H1 (cell line): Measurements from ENCODE around the gene LGALS16. TPM values are rescaled to one million over a fixed set of nuclear protein-coding genes. Genes with fewer than 3 reads are reported as not detected.
"Not testable (repeated sequence)": the region's sequence is repeated elsewhere in the genome, so short reads cannot be mapped to it uniquely, and the experiment has no call there.

Experiments used
- CTCF ChIA-PET: fragments of 300-600 bp; sonication (Branson Sonifier 250); formaldehyde crosslinking; loops from one replicate; lab custom pipeline; 2021; ENCODE audit not compliant: partially characterized antibody; lab: Charles Lee
- POLR2A ChIA-PET: fragments of 300-600 bp; sonication (Branson Sonifier 250); formaldehyde crosslinking; loops from one replicate; lab custom pipeline; 2021; ENCODE audit warnings: inconsistent platforms; ENCODE audit not compliant: partially characterized antibody; lab: Charles Lee
- DNase-seq, 2 experiments: peaks; one replicate each; pipeline versions ENCODE4 v3.0.0 to v3.0.0-alpha.2; 2010 to 2022; ENCODE audit warnings: low spot score in 2 of 2, low read depth in 1 of 2, mixed read lengths in 1 of 2
- FAIRE-seq: peaks from 2 replicates; lab custom pipeline; 2011; peaks lifted over from hg19 to GRCh38; lab: Jason Lieb, UNC
- H2AFZ ChIP-seq: 2 replicates; pipeline ENCODE4 v1.8.1; 2012; ENCODE audit warnings: low read length, inconsistent platforms
- H2AK5ac ChIP-seq: 2 replicates; pipeline ENCODE4 v1.6.1; 2013; ENCODE audit warnings: low read depth, low read length
- H2BK120ac ChIP-seq: replicated peaks from 2 replicates; pipeline ENCODE3; 2013; ENCODE audit warnings: low read depth, low read length, inconsistent platforms
- H2BK12ac ChIP-seq: 2 replicates; pipeline ENCODE4 v1.6.1; 2013; ENCODE audit warnings: low read depth, low read length
- H2BK15ac ChIP-seq: 2 replicates; pipeline ENCODE4 v1.6.1; 2013; ENCODE audit warnings: low read length
- H2BK20ac ChIP-seq: 2 replicates; pipeline ENCODE4 v1.6.1; 2013; ENCODE audit warnings: low read length
- H2BK5ac ChIP-seq: 2 replicates; pipeline ENCODE4 v1.6.1; 2013; ENCODE audit warnings: low read depth, low read length
- H3K14ac ChIP-seq: 2 replicates; pipeline ENCODE4 v1.6.1; 2013; ENCODE audit warnings: inconsistent platforms; ENCODE audit not compliant: insufficient read length
- H3K18ac ChIP-seq: 2 replicates; pipeline ENCODE4 v1.6.1; 2013; ENCODE audit warnings: low read length; ENCODE audit errors: extremely low read depth
- H3K23ac ChIP-seq: 2 replicates; pipeline ENCODE4 v1.6.1; 2013; ENCODE audit warnings: inconsistent platforms; ENCODE audit not compliant: insufficient read length
- H3K23me2 ChIP-seq: 2 replicates; pipeline ENCODE4 v1.6.1; 2013; ENCODE audit warnings: low read depth, low read length
- H3K27ac ChIP-seq: 2 replicates; pipeline ENCODE4 v1.6.1; 2011; ENCODE audit warnings: low read depth, low read length, inconsistent platforms
- H3K27me3 ChIP-seq, 4 experiments: replicated peaks in 1 of 4; 1 replicate in 1 of 4; 2 replicates in 3 of 4; pipeline versions ENCODE4 v1.6.1 to v1.8.1; 2011 to 2013; ENCODE audit warnings: low read length in 3 of 4, mild to moderate bottlenecking in 3 of 4, inconsistent platforms in 2 of 4, mixed read lengths in 2 of 4, moderate library complexity in 1 of 4; ENCODE audit not compliant: control insufficient read depth in 3 of 4, insufficient read depth in 3 of 4; ENCODE audit errors: extremely low read depth in 1 of 4
- H3K36me3 ChIP-seq, 4 experiments: 2 replicates each; pipeline versions ENCODE4 v1.6.1 to v1.8.1; 2011 to 2013; ENCODE audit warnings: mild to moderate bottlenecking in 4 of 4, low read length in 3 of 4, moderate library complexity in 2 of 4, control low read depth in 1 of 4, inconsistent platforms in 1 of 4; ENCODE audit not compliant: insufficient read depth in 4 of 4, control insufficient read depth in 2 of 4
- H3K4ac ChIP-seq: replicated peaks from 2 replicates; pipeline ENCODE3; 2013; ENCODE audit warnings: low read length, low read depth, mixed read lengths, inconsistent platforms; ENCODE audit not compliant: insufficient read length
- H3K4me1 ChIP-seq, 4 experiments: replicated peaks in 1 of 4; 1 replicate in 1 of 4; 2 replicates in 3 of 4; pipeline versions ENCODE4 v1.6.1 to v1.8.1; 2011 to 2013; ENCODE audit warnings: low read length in 3 of 4, inconsistent platforms in 2 of 4, mixed read lengths in 1 of 4; ENCODE audit not compliant: insufficient read depth in 4 of 4, control insufficient read depth in 3 of 4
- H3K4me2 ChIP-seq, 2 experiments: 2 replicates each; pipeline versions ENCODE4 v1.6.1 to v1.8.1; 2011 to 2013; ENCODE audit warnings: low read depth in 2 of 2, low read length in 2 of 2, control low read depth in 1 of 2, inconsistent platforms in 1 of 2, mild to moderate bottlenecking in 1 of 2; ENCODE audit not compliant: insufficient read depth in 1 of 2
- H3K4me3 ChIP-seq, 4 experiments: fragments of 200-600, 300-600 bp in 1 of 4; sonication (generic), shearing (Covaris generic), sonication (Bioruptor Twin) in 1 of 4; 2 replicates each; pipeline versions ENCODE4 v1.5.1 to v1.8.1; 2011 to 2016; ENCODE audit warnings: low read length in 4 of 4, low read depth in 3 of 4, control low read depth in 2 of 4, inconsistent platforms in 2 of 4, mild to moderate bottlenecking in 2 of 4, mixed read lengths in 1 of 4, moderate library complexity in 1 of 4; ENCODE audit not compliant: insufficient read depth in 2 of 4; ENCODE audit errors: extremely low read depth in 1 of 4
- H3K56ac ChIP-seq: replicated peaks from 2 replicates; pipeline ENCODE3; 2013; ENCODE audit warnings: low read depth, mild to moderate bottlenecking, mixed read lengths, low read length, inconsistent platforms; ENCODE audit not compliant: insufficient read length
- H3K79me1 ChIP-seq: 2 replicates; pipeline ENCODE4 v1.6.1; 2013; ENCODE audit warnings: low read depth, low read length, control low read depth
- H3K79me2 ChIP-seq, 2 experiments: 2 replicates each; pipeline versions ENCODE4 v1.6.1 to v1.8.1; 2012 to 2013; ENCODE audit warnings: low read length in 2 of 2, mild to moderate bottlenecking in 2 of 2, inconsistent platforms in 1 of 2; ENCODE audit not compliant: insufficient read depth in 2 of 2, control insufficient read depth in 1 of 2
- H3K9ac ChIP-seq, 4 experiments: replicated peaks in 1 of 4; 1 replicate in 1 of 4; 2 replicates in 3 of 4; pipeline versions ENCODE4 v1.6.1 to v1.8.1; 2011 to 2013; ENCODE audit warnings: low read depth in 3 of 4, low read length in 3 of 4, control low read depth in 2 of 4, mild to moderate bottlenecking in 2 of 4, moderate library complexity in 2 of 4, inconsistent platforms in 1 of 4; ENCODE audit errors: extremely low read depth in 1 of 4
- H3K9me3 ChIP-seq, 2 experiments: 2 replicates each; pipeline versions ENCODE4 v1.6.1 to v1.8.1; 2012 to 2013; ENCODE audit warnings: mild to moderate bottlenecking in 2 of 2, moderate library complexity in 2 of 2, control low read depth in 1 of 2, inconsistent platforms in 1 of 2, low read depth in 1 of 2, low read length in 1 of 2, mixed read lengths in 1 of 2; ENCODE audit not compliant: insufficient read depth in 2 of 2
- H4K20me1 ChIP-seq, 2 experiments: replicated peaks in 1 of 2; 2 replicates each; pipeline versions ENCODE3 to v1.8.1; 2011 to 2013; ENCODE audit warnings: inconsistent platforms in 2 of 2, low read length in 2 of 2, mild to moderate bottlenecking in 1 of 2; ENCODE audit not compliant: insufficient read depth in 2 of 2, control insufficient read depth in 1 of 2
- H4K5ac ChIP-seq: 2 replicates; pipeline ENCODE4 v1.6.1; 2013; ENCODE audit warnings: low read length, low read depth, mixed read lengths, inconsistent platforms; ENCODE audit not compliant: insufficient read length
- H4K8ac ChIP-seq: 2 replicates; pipeline ENCODE4 v1.8.0; 2013; ENCODE audit warnings: mild to moderate bottlenecking, moderate library complexity, low read length, inconsistent platforms; ENCODE audit not compliant: insufficient read depth; ENCODE audit errors: extremely low read depth
- H4K91ac ChIP-seq: replicated peaks from 2 replicates; pipeline ENCODE3; 2013; ENCODE audit warnings: low read length, mixed read lengths, inconsistent platforms; ENCODE audit not compliant: insufficient read length
- KDM1A ChIP-seq: fragments of 200-600, 300-600 bp; sonication (generic); IDR thresholded peaks from 2 replicates; pipeline ENCODE4 v1.7.1; 2016; ENCODE audit warnings: mild to moderate bottlenecking, low read length, borderline replicate concordance
- RAD21 ChIP-seq, 2 experiments: IDR thresholded peaks in 1 of 2; conservative IDR thresholded peaks in 1 of 2; 2 replicates each; pipeline ENCODE4 v1.6.1; 2011; ENCODE audit warnings: low read depth in 2 of 2, low read length in 2 of 2, improper control_type of control experiment in 1 of 2, inconsistent platforms in 1 of 2, mild to moderate bottlenecking in 1 of 2, moderate library complexity in 1 of 2
- WGBS, 2 experiments: shearing (Covaris generic) in 1 of 2; methylation state at CpG; one replicate each; pipeline versions ENCODE4 v1.1.6 to v1.1.7; 2013 to 2015; ENCODE audit warnings: low lambda C conversion rate in 2 of 2, mixed read lengths in 2 of 2, inconsistent platforms in 1 of 2, low coverage in 1 of 2, missing lambda C conversion rate in 1 of 2; ENCODE audit not compliant: insufficient replicate concordance in 2 of 2, insufficient coverage in 1 of 2, insufficient read length in 1 of 2; ENCODE audit errors: extremely low coverage in 1 of 2, missing lambda C conversion rate in 1 of 2; 5-methylcytosine and 5-hydroxymethylcytosine counted together
- polyA plus RNA-seq, 7 experiments: library from polyadenylated mRNA; depleted of rRNA in 3 of 7; stranded (reverse) in 5 of 7; unstranded in 2 of 7; fragments of >200 nt in 5 of 7; fragments of 200-250 nt in 2 of 7; gene quantifications; 1 replicate in 5 of 7; 2 replicates in 1 of 7; 4 replicates in 1 of 7; pipeline versions ENCODE4 v1.2.1 to v1.2.3, GENCODE V29; 2011 to 2013; ENCODE audit warnings: missing spikeins in 2 of 7, mixed read lengths in 2 of 7
- total RNA-seq: library from RNA; stranded (reverse); fragmentation: NEBNext Ultra II Directional; extraction: Animal tissue kit (Norgen Biotek cat#: 25700); gene quantifications from 2 replicates; pipeline ENCODE4 v1.2.1, GENCODE V29; 2021
- TF ChIP-seq, protein P1 (sequence below), 3 experiments: IDR thresholded peaks; 1 replicate in 2 of 3; 2 replicates in 1 of 3; pipeline versions ENCODE4 v1.5.1 to v1.6.1; 2011; ENCODE audit warnings: low read length in 3 of 3, mild to moderate bottlenecking in 3 of 3, inconsistent platforms in 2 of 3, low read depth in 1 of 3, moderate library complexity in 1 of 3; ENCODE audit not compliant: insufficient read depth in 1 of 3; ENCODE audit errors: control extremely low read depth in 1 of 3

LGALS16 gene
- total and polyA plus RNA-seq, 2 of the 8 experiments (the other 6 are each of a cell fraction or from before 2014, with no cell fraction given): not detected

- H2BK12ac ChIP-seq, H3K56ac ChIP-seq, H3K4me3 ChIP-seq, H4K91ac ChIP-seq, H3K14ac ChIP-seq, H2BK5ac ChIP-seq, FAIRE-seq, H3K4me1 ChIP-seq, DNase-seq, H3K27me3 ChIP-seq, H3K79me2 ChIP-seq, POLR2A ChIA-PET, H2AFZ ChIP-seq, H3K9me3 ChIP-seq, H4K20me1 ChIP-seq, H4K5ac ChIP-seq, H3K4ac ChIP-seq, H3K9ac ChIP-seq, H3K79me1 ChIP-seq, H3K23ac ChIP-seq, H2AK5ac ChIP-seq, H2BK20ac ChIP-seq, H3K27ac ChIP-seq, H2BK120ac ChIP-seq, H3K18ac ChIP-seq, H2BK15ac ChIP-seq, H3K36me3 ChIP-seq, H3K23me2 ChIP-seq, H4K8ac ChIP-seq, H3K4me2 ChIP-seq: not testable (repeated sequence)
- CTCF ChIA-PET: interaction anchor here (0.7 to 7.2 kb wide), 18 partner anchors 8 to 297 kb away, joined by 3 to 108 read pairs (median 6); partner anchors contain the start of genes DLL3 and PSMC4
- peak; percentile 69; the same call in 1 of the 2 replicates for TF ChIP-seq KDM1A
- TF ChIP-seq, protein P1, sequence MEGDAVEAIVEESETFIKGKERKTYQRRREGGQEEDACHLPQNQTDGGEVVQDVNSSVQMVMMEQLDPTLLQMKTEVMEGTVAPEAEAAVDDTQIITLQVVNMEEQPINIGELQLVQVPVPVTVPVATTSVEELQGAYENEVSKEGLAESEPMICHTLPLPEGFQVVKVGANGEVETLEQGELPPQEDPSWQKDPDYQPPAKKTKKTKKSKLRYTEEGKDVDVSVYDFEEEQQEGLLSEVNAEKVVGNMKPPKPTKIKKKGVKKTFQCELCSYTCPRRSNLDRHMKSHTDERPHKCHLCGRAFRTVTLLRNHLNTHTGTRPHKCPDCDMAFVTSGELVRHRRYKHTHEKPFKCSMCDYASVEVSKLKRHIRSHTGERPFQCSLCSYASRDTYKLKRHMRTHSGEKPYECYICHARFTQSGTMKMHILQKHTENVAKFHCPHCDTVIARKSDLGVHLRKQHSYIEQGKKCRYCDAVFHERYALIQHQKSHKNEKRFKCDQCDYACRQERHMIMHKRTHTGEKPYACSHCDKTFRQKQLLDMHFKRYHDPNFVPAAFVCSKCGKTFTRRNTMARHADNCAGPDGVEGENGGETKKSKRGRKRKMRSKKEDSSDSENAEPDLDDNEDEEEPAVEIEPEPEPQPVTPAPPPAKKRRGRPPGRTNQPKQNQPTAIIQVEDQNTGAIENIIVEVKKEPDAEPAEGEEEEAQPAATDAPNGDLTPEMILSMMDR (IDR thresholded peaks at IDR 0.05; ENCODE audit: control extremely low read depth in 1 of 3, insufficient read depth in 1 of 3, low read depth in 1 of 3, low read length in 3 of 3): peak in 2 of 3 experiments; percentile 35 to 36; a peak in 2 of 4 replicates
- peak; percentile 64 to 69 for TF ChIP-seq RAD21 (IDR thresholded peaks at IDR 0.05 in 1 of 2, conservative IDR thresholded peaks at IDR 0.05 in 1 of 2; ENCODE audit: low read depth in 2 of 2, low read length in 2 of 2)
- WGBS, 2 experiments: 50% methylated on average over 1 of the region's 1 CpG; no CpG with 5 or more reads in 1 of the 2 experiments
These were observed 18.1 kb downstream of the LGALS16 start for GRCh38 chr19:39673862-39674261.
